H1 (cell line): ENCODE results near the gene NUP210. TPM values are rescaled to one million over a fixed set of nuclear protein-coding genes. Genes with fewer than 3 reads are reported as not detected.

Source experiments
- CBX8 ChIP-seq: fragments of 300-800, 300-1000 bp; sonication (generic); IDR thresholded peaks from 2 replicates; pipeline ENCODE4 v1.7.1; 2016; ENCODE audit warnings: low read depth, low read length, borderline replicate concordance
- CEBPB ChIP-seq: IDR thresholded peaks from 2 replicates; pipeline ENCODE4 v1.6.1; 2012; ENCODE audit warnings: low read depth, low read length
- CHD2 ChIP-seq: IDR thresholded peaks from 2 replicates; pipeline ENCODE4 v1.6.1; 2012; ENCODE audit warnings: low read length, improper control_type of control experiment
- CHD7 ChIP-seq: fragments of 300-600 bp; sonication (generic); IDR thresholded peaks from 2 replicates; pipeline ENCODE4 v1.7.1; 2012; ENCODE audit warnings: low read length, moderate library complexity, mild to moderate bottlenecking, inconsistent platforms; ENCODE audit not compliant: insufficient replicate concordance
- HDAC2 ChIP-seq, 2 experiments: fragments of 300-600 bp in 1 of 2; sonication (generic) in 1 of 2; IDR thresholded peaks; 2 replicates each; pipeline ENCODE4 v1.6.1; 2011 to 2012; ENCODE audit warnings: low read depth in 2 of 2, low read length in 2 of 2, mild to moderate bottlenecking in 2 of 2, moderate library complexity in 2 of 2, borderline replicate concordance in 1 of 2, inconsistent platforms in 1 of 2
- KDM1A ChIP-seq: fragments of 200-600, 300-600 bp; sonication (generic); IDR thresholded peaks from 2 replicates; pipeline ENCODE4 v1.7.1; 2016; ENCODE audit warnings: mild to moderate bottlenecking, low read length, borderline replicate concordance
- RAD21 ChIP-seq, 2 experiments: IDR thresholded peaks in 1 of 2; conservative IDR thresholded peaks in 1 of 2; 2 replicates each; pipeline ENCODE4 v1.6.1; 2011; ENCODE audit warnings: low read depth in 2 of 2, low read length in 2 of 2, improper control_type of control experiment in 1 of 2, inconsistent platforms in 1 of 2, mild to moderate bottlenecking in 1 of 2, moderate library complexity in 1 of 2
- RXRA ChIP-seq: IDR thresholded peaks from 2 replicates; pipeline ENCODE4 v1.6.1; 2011; ENCODE audit warnings: low read depth, mild to moderate bottlenecking, low read length, moderate library complexity; ENCODE audit not compliant: insufficient read depth
- SIN3A ChIP-seq, 2 experiments: IDR thresholded peaks in 1 of 2; conservative IDR thresholded peaks in 1 of 2; 2 replicates each; pipeline ENCODE4 v1.6.1; 2011 to 2012; ENCODE audit warnings: low read length in 2 of 2, improper control_type of control experiment in 1 of 2, low read depth in 1 of 2, mild to moderate bottlenecking in 1 of 2
- SP2 ChIP-seq: IDR thresholded peaks from 2 replicates; pipeline ENCODE4 v1.6.1; 2012; ENCODE audit warnings: mild to moderate bottlenecking, low read length, inconsistent platforms
- TCF12 ChIP-seq: IDR thresholded peaks from 2 replicates; pipeline ENCODE4 v1.6.1; 2011; ENCODE audit warnings: low read depth, mild to moderate bottlenecking, low read length
- polyA plus RNA-seq, 7 experiments: library from polyadenylated mRNA; depleted of rRNA in 3 of 7; stranded (reverse) in 5 of 7; unstranded in 2 of 7; fragments of >200 nt in 5 of 7; fragments of 200-250 nt in 2 of 7; gene quantifications; 1 replicate in 5 of 7; 2 replicates in 1 of 7; 4 replicates in 1 of 7; pipeline versions ENCODE4 v1.2.1 to v1.2.3, GENCODE V29; 2011 to 2013; ENCODE audit warnings: missing spikeins in 2 of 7, mixed read lengths in 2 of 7
- total RNA-seq: library from RNA; stranded (reverse); fragmentation: NEBNext Ultra II Directional; extraction: Animal tissue kit (Norgen Biotek cat#: 25700); gene quantifications from 2 replicates; pipeline ENCODE4 v1.2.1, GENCODE V29; 2021

The NUP210 gene
- total and polyA plus RNA-seq, 2 of the 8 experiments (the other 6 are each of a cell fraction or from before 2014, with no cell fraction given) = 51.0 to 53.7 TPM

GRCh38 chr3:13362551-13362950 lies 57.6 kb downstream of the NUP210 start (continued):
- TF ChIP-seq CHD7 = no peak
- no peak for TF ChIP-seq RAD21 (IDR thresholded peaks at IDR 0.05 in 1 of 2, conservative IDR thresholded peaks at IDR 0.05 in 1 of 2; ENCODE audit: low read depth in 2 of 2, low read length in 2 of 2)
- no peak for TF ChIP-seq CHD2
- TF ChIP-seq HDAC2 (IDR thresholded peaks at IDR 0.05; ENCODE audit: borderline replicate concordance in 1 of 2, low read depth in 2 of 2, low read length in 2 of 2) = no peak
- no peak for TF ChIP-seq TCF12
- no peak for TF ChIP-seq RXRA
- TF ChIP-seq SIN3A (conservative IDR thresholded peaks at IDR 0.05 in 1 of 2, IDR thresholded peaks at IDR 0.05 in 1 of 2; ENCODE audit: low read depth in 1 of 2, low read length in 2 of 2) = no peak
- no peak for TF ChIP-seq CEBPB
- TF ChIP-seq KDM1A = no peak
- no peak for TF ChIP-seq SP2
- TF ChIP-seq CBX8 = no peak
- TF ChIP-seq, all 59 proteins: peak for 0
